Activated CD8-positive, alpha-beta T cell treated with anti-CD3 and anti-CD28 coated beads, Interleukin-2, amount 10 ng/mL, durations not matched to agents 7 days and 5 days (primary cell): ENCODE data around the gene UFL1. TPM values are rescaled to one million over a fixed set of nuclear protein-coding genes. Genes with fewer than 3 reads are reported as not detected.

Source experiments
- ATAC-seq: fragments of 150-1000 bp; cut with Tn5 transposase; one replicate; pipeline ENCODE4 v1.10.0; 2021; ENCODE audit warnings: moderate library complexity
- CTCF ChIA-PET: fragments of 350-600 bp; sonication (Branson Sonifier 250); formaldehyde crosslinking; loops from one replicate; lab custom pipeline; 2021; ENCODE audit warnings: antibody characterized with exemption; lab: Charles Lee
- POLR2A ChIA-PET: fragments of 350-600 bp; sonication (Branson Sonifier 250); formaldehyde crosslinking; loops from one replicate; lab custom pipeline; 2021; ENCODE audit warnings: antibody characterized with exemption; lab: Charles Lee
- DNase-seq: peaks from one replicate; pipeline ENCODE4 v3.0.0-alpha.2; 2020
- H3K27ac Mint-ChIP-seq: one replicate; pipeline ENCODE4 v1.8.0; 2021; ENCODE audit warnings: mild to moderate bottlenecking, mixed read lengths
- H3K27me3 Mint-ChIP-seq: one replicate; pipeline ENCODE4 v1.8.0; 2021; ENCODE audit warnings: low read depth, mixed read lengths
- H3K36me3 Mint-ChIP-seq: one replicate; pipeline ENCODE4 v1.8.0; 2021; ENCODE audit warnings: low read depth, mixed read lengths
- H3K4me1 Mint-ChIP-seq: one replicate; pipeline ENCODE4 v1.8.0; 2021; ENCODE audit warnings: low read depth, mixed read lengths
- H3K4me3 Mint-ChIP-seq: one replicate; pipeline ENCODE4 v1.8.0; 2021; ENCODE audit warnings: mild to moderate bottlenecking, mixed read lengths
- H3K9me3 Mint-ChIP-seq: one replicate; pipeline ENCODE4 v1.8.0; 2022; ENCODE audit warnings: mixed read lengths; ENCODE audit not compliant: insufficient read depth
- total RNA-seq, 2 experiments: library from RNA; stranded (reverse); gene quantifications; one replicate each; pipeline ENCODE4 v1.2.3, GENCODE V29; 2021

Gene UFL1
- total RNA-seq, 2 experiments from 2014 or later: 14.3 to 15.8 TPM

DNA sequence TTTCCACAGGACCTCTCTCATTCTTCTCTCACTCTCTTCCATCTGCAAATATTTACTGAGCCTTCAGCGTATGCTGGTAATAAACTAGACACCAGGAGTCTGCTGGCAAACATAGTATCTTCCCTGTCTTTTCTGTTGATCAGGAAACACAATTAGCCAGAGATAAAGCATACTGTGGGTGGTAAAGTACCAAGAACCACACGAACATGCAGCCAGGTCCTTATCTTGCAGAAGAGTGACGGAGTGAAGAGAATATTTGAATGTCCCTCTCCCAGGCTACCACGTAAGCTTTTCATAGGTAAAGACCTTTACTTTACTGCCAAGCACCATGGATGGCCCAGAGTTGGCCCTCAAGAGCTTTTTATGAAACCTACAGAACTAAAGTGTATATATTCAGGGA, 54.6 kb downstream of the UFL1 start:
- ATAC-seq (no peak), DNase-seq (no peak)
- H3K4me1 Mint-ChIP-seq: no peaks in the 10 kb centered on the region
- H3K36me3 Mint-ChIP-seq: no peaks in the 10 kb centered on the region
- H3K4me3 Mint-ChIP-seq: no peak overlapping the region
- peaks cover 18% of the 10 kb centered on the region for H3K27me3 Mint-ChIP-seq
- H3K9me3 Mint-ChIP-seq: peaks cover 5% of the 10 kb centered on the region
- no peak overlapping the region for H3K27ac Mint-ChIP-seq
- POLR2A ChIA-PET: no interaction called here
- CTCF ChIA-PET: interaction anchor here (1.5 kb wide), 1 partner anchor 12 kb away, joined by 3 read pairs; no protein-coding TSS in a partner anchor

DNA sequence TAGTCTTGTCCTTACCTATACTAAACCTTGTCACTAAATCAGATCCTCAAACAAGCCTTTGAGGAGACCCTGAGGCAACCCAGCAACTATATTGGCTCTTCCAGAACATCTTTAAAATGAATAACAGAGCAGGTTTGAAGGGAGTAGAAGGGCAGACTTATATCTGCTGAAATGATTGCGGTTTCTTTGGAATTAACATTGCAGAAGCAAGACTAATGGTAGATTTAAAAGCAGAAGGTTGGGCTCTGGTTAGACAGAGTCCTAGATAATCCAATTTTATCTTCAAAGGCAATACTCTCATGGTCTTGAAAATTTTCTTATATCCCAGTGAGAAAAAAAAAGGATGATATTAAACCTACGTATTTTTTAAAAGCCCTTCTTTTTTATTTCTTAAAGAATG, 60.4 kb downstream of the UFL1 start:
- ChIA-PET CTCF (no interaction called here), POLR2A (no interaction called here)
- no peaks in the 10 kb centered on the region for H3K4me1 Mint-ChIP-seq
- no peaks in the 10 kb centered on the region for H3K36me3 Mint-ChIP-seq
- H3K27ac Mint-ChIP-seq: no peak overlapping the region
- H3K9me3 Mint-ChIP-seq: no peaks in the 10 kb centered on the region
- ATAC-seq: no peak
- H3K27me3 Mint-ChIP-seq: peaks cover 26% of the 10 kb centered on the region
- DNase-seq: no peak
- no peak overlapping the region for H3K4me3 Mint-ChIP-seq

DNA sequence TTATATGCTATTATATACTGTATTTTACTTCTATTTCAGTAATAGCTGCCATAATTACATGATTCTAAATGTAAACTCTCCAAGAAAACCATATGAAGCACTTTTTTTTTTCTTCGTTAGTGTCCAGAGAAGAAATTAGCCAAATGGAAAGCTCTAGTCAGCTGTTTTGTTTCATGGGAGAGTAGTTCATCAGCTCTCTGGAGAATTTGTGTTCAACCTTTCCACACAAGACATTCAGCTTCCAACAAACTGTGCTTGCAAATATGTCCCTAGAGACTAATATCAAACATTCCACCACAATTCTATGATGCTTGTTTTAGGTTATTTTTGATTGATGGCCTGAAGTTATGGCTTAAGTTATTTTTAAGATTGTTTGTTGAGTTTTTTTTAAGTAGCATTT, 60.8 kb downstream of the UFL1 start:
- Mint-ChIP-seq H3K27ac (no peak overlapping the region), H3K36me3 (no peaks in the 10 kb centered on the region), H3K4me3 (no peak overlapping the region), H3K27me3 (peaks cover 22% of the 10 kb centered on the region), H3K4me1 (no peaks in the 10 kb centered on the region), H3K9me3 (no peaks in the 10 kb centered on the region)
- ATAC-seq: no peak
- CTCF ChIA-PET: no interaction called here
- no peak for DNase-seq
- POLR2A ChIA-PET: no interaction called here

DNA sequence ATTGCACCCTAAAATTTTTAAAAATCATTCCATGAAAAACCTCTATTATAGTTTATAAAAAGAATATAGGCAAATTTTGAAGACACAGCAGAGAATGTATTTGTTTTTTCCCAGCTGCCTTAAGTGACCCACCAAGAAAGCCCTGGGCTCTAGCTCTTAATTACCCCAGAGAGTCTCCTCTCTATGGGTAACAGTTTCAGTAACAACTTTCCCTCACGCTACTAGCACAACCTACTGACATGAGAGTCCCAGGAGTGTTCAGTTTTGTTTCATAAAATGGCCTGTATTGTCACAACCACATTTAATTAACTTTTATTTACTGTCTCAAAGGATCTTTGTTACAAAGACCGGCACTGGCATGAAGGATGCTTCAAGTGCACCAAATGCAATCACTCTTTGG, 82.8 kb downstream of the UFL1 start:
- Mint-ChIP-seq H3K9me3 (no peaks in the 10 kb centered on the region), H3K36me3 (no peaks in the 10 kb centered on the region), H3K4me1 (no peaks in the 10 kb centered on the region), H3K27ac (no peak overlapping the region), H3K27me3 (peaks cover 5% of the 10 kb centered on the region), H3K4me3 (no peak overlapping the region)
- no peak for ATAC-seq
- ChIA-PET POLR2A (no interaction called here), CTCF (no interaction called here)
- no peak for DNase-seq

Other genes starting within 250 kb of the UFL1 start
- gene FHL5, start 41.3 kb downstream of the UFL1 start, total RNA-seq: not detected